ENCODE measurements around the gene PLAAT3.
A peak's percentile ranks its signal among the peaks of the same experiment; 100 is the strongest.
"Not testable (repeated sequence)": the region's sequence is repeated elsewhere in the genome, so short reads cannot be mapped to it uniquely, and the experiment has no call there.

Gene PLAAT3

DNA sequence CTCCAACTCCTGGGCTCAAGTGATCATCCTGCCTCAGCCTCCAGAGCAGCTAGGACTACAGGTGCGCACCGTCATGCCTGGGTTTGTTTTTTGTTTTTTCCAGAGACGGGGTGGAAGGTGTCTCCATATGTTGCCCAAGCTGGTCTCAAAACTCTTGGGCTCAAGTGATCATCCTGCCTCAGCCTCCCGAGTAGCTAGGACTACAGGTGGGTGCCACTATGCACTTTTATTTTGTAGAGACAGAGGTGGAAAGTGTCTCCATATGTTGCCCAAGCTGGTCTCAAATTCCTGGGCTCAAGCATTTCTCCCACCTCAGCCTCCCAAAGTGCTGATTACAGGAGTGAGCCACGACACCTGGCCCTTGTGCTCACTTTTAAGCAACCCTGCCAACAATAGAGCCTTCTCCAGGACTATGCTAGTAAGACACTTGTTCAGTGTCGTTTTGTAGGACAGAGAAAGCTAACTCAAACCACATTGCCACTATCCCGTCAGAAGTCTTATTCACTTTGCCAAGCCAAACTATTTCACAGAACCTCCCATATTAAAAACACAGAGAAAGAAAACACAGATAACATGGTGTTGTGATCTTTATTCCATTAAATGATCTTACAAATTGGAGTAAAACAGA is 9.4 kb upstream of the PLAAT3 start:
- H3K9me3 ChIP-seq (ENCODE audit: control insufficient read depth, low read length): no peaks in the 10 kb centered on the region
- 85 to 90% methylated on average over 7 of the region's 7 CpGs for WGBS, 2 experiments
- peaks cover under 1% of the 10 kb centered on the region for H3K36me3 ChIP-seq (ENCODE audit: control insufficient read depth, insufficient read depth, low read length)
- no peaks in the 10 kb centered on the region for H3K4me1 ChIP-seq (ENCODE audit: control insufficient read depth, insufficient read depth, low read length)
- H3K27me3 ChIP-seq (ENCODE audit: control insufficient read depth, insufficient read depth, low read length, poor library complexity, severe bottlenecking): no peaks in the 10 kb centered on the region
- no peak overlapping the region for H3K27ac ChIP-seq (ENCODE audit: insufficient read depth, low read depth, low read length, poor library complexity, severe bottlenecking)
- no peak overlapping the region for H3K4me3 ChIP-seq (ENCODE audit: insufficient read depth, low read depth, low read length)

DNA sequence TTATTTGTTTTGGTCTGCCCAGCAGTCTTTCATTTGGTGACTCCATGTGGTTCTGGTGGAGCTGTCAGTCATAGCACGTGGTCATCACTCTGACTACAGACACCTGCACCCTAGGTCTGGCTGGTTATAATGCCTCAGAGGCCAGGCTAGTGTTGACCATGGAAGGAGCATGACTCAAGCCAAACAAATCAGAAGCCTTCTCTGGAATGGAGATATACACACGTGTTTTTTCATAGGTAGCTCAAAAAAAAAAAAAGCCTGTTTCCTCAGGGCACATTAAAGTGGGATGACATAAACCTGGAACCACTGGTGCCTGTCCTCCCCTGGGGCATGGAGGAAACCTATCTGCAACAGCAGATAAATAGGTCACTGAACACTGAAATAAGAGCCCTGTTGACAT is 8.1 kb upstream of the PLAAT3 start:
- Histone ChIP-seq H3K4me1 (ENCODE audit: control insufficient read depth, insufficient read depth, low read length) (no peaks in the 10 kb centered on the region), H3K27me3 (ENCODE audit: control insufficient read depth, insufficient read depth, low read length, poor library complexity, severe bottlenecking) (no peaks in the 10 kb centered on the region), H3K27ac (ENCODE audit: insufficient read depth, low read depth, low read length, poor library complexity, severe bottlenecking) (no peak overlapping the region), H3K9me3 (ENCODE audit: control insufficient read depth, low read length) (no peaks in the 10 kb centered on the region), H3K36me3 (ENCODE audit: control insufficient read depth, insufficient read depth, low read length) (no peaks in the 10 kb centered on the region), H3K4me3 (ENCODE audit: insufficient read depth, low read depth, low read length) (no peak overlapping the region)
- 91 to 92% methylated on average over 2 of the region's 2 CpGs for WGBS, 2 experiments

DNA sequence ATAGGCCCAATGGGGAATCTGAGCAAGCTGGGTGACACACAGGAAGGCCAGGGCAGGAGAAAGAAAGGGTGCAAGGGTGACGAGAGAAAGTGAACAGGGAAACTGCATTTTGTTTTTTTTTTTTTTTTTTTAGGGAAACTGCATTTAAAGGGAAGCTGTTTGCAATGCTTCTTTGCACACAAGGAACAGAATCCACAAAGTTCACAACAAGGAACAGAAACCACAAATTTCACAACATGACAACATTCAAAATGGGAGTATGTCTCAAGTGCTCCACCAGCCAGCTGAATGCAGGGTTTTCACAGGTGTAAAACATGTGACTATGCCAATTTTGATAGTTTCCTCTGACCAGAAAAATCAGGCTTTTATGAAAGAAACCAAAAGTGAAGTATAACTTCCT is 6.8 kb upstream of the PLAAT3 start:
- no peaks in the 10 kb centered on the region for H3K27me3 ChIP-seq (ENCODE audit: control insufficient read depth, insufficient read depth, low read length, poor library complexity, severe bottlenecking)
- H3K27ac ChIP-seq (ENCODE audit: insufficient read depth, low read depth, low read length, poor library complexity, severe bottlenecking): no peak overlapping the region
- no peaks in the 10 kb centered on the region for H3K9me3 ChIP-seq (ENCODE audit: control insufficient read depth, low read length)
- 71 to 86% methylated on average over 1 of the region's 1 CpG for WGBS, 2 experiments
- H3K36me3 ChIP-seq (ENCODE audit: control insufficient read depth, insufficient read depth, low read length): no peaks in the 10 kb centered on the region
- no peak overlapping the region for H3K4me3 ChIP-seq (ENCODE audit: insufficient read depth, low read depth, low read length)
- no peaks in the 10 kb centered on the region for H3K4me1 ChIP-seq (ENCODE audit: control insufficient read depth, insufficient read depth, low read length)

DNA sequence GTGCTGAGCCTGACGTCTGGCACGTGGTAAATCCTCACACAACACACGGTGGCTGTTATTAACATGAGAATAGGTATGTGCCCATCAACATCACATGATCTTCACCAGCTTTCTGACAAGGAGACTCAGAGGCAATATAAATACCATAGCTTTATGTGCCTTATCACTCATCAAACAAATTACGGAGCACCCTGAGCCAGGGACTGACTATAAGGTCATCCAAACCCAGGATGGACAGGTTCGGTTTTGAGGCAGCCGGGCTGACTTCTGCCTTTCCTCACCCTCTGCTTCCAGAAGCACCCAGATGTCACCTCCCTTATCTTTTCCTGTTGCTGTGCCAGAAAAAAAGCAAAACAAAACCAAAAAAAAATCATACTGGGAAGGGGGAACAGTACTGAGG is 5.7 kb upstream of the PLAAT3 start:
- Histone ChIP-seq H3K36me3 (ENCODE audit: control insufficient read depth, insufficient read depth, low read length) (no peaks in the 10 kb centered on the region), H3K4me3 (ENCODE audit: insufficient read depth, low read depth, low read length) (no peak overlapping the region), H3K9me3 (ENCODE audit: control insufficient read depth, low read length) (no peaks in the 10 kb centered on the region), H3K27me3 (ENCODE audit: control insufficient read depth, insufficient read depth, low read length, poor library complexity, severe bottlenecking) (peaks cover 8% of the 10 kb centered on the region), H3K4me1 (ENCODE audit: control insufficient read depth, insufficient read depth, low read length) (no peaks in the 10 kb centered on the region), H3K27ac (ENCODE audit: insufficient read depth, low read depth, low read length, poor library complexity, severe bottlenecking) (no peak overlapping the region)
- 74 to 86% methylated on average over 6 of the region's 6 CpGs for WGBS, 2 experiments

DNA sequence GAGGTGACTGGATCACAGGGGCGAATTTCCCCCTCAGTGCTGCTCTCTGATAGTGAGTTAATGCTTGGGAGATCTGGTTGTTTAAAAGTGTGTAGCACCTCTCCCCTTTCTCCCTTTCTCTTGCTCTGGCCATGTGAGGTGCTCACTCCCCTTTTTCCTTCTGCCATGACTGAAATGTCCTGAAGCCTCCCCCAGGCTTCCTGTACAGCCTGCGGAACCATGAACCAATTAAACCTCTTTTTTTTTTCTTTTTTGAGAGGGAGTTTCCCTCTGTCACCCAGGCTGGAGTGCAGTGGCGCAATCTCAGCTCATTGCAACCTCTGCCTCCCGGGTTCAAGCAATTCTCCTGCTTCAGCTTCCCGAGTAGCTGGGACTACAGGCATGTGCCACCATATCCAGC is 3.5 kb upstream of the PLAAT3 start:
- H3K36me3 ChIP-seq (ENCODE audit: control insufficient read depth, insufficient read depth, low read length); H3K9me3 ChIP-seq (ENCODE audit: control insufficient read depth, low read length); H3K27ac ChIP-seq (ENCODE audit: insufficient read depth, low read depth, low read length, poor library complexity, severe bottlenecking); H3K4me1 ChIP-seq (ENCODE audit: control insufficient read depth, insufficient read depth, low read length); H3K4me3 ChIP-seq (ENCODE audit: insufficient read depth, low read depth, low read length): not testable (repeated sequence)
- H3K27me3 ChIP-seq (ENCODE audit: control insufficient read depth, insufficient read depth, low read length, poor library complexity, severe bottlenecking): peaks cover 28% of the 10 kb centered on the region
- 85 to 92% methylated on average over 5 of the region's 5 CpGs for WGBS, 2 experiments

DNA sequence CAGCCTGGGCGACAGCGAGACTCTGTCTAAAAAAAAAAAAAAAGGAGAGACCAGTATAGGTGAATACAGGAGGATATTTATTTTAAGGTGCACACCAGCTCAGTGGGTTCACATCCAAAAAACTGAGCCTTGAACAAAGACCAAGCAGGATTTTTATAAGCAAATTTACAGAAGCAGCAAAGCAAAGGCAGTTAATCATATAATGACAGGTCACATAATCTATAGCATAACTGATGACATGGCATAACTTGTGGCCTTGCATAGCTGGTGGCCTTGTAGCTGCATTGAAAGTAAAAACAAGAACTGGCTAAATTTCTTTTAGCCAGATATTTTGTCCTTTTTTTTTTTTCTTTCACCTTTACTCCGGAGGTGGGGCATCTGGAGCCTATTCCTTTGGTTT is 2.7 kb upstream of the PLAAT3 start:
- Histone ChIP-seq H3K27me3 (ENCODE audit: control insufficient read depth, insufficient read depth, low read length, poor library complexity, severe bottlenecking) (peaks cover 36% of the 10 kb centered on the region), H3K4me1 (ENCODE audit: control insufficient read depth, insufficient read depth, low read length) (no peaks in the 10 kb centered on the region), H3K9me3 (ENCODE audit: control insufficient read depth, low read length) (no peaks in the 10 kb centered on the region), H3K27ac (ENCODE audit: insufficient read depth, low read depth, low read length, poor library complexity, severe bottlenecking) (no peak overlapping the region), H3K36me3 (ENCODE audit: control insufficient read depth, insufficient read depth, low read length) (no peaks in the 10 kb centered on the region), H3K4me3 (ENCODE audit: insufficient read depth, low read depth, low read length) (no peak overlapping the region)
- 90 to 97% methylated on average over 3 of the region's 3 CpGs for WGBS, 2 experiments

DNA sequence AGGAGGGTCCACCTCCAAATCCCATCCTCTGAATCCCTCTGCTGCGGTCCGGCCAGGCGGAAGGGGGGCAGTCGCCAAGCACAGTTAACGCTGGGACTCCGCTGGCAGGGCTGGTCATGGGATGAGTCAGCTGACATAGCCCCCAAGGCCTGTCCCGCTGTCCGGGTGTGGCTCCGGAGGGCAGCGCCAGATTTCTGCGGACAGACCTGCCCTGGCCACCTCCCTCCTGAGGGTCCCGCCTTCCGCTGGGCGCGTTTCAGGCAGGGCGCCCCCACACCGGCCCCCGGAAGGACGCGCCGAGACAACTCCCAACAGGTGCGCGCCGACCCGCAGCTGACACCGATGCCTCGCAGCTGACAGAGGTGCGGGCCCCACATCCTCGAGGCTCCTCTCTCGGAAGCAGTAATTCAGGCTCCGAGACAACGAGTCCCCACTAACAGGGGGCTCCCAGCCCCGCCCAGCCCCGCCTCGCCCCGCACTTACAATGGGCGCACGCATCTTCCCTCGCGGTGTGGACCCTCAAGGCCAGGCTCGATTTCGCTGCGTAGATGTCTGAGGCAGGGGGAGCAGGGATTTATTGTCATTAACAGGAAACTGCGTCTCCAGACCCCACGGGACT is 607 bp downstream of the PLAAT3 start:
- Histone ChIP-seq H3K27me3 (ENCODE audit: control insufficient read depth, insufficient read depth, low read length, poor library complexity, severe bottlenecking) (peaks cover 69% of the 10 kb centered on the region), H3K9me3 (ENCODE audit: control insufficient read depth, low read length) (no peaks in the 10 kb centered on the region), H3K4me1 (ENCODE audit: control insufficient read depth, insufficient read depth, low read length) (peaks cover 6% of the 10 kb centered on the region), H3K36me3 (ENCODE audit: control insufficient read depth, insufficient read depth, low read length) (no peaks in the 10 kb centered on the region), H3K27ac (ENCODE audit: insufficient read depth, low read depth, low read length, poor library complexity, severe bottlenecking) (no peak overlapping the region), H3K4me3 (ENCODE audit: insufficient read depth, low read depth, low read length) (peak overlapping the region; percentile 45)
- 0 to 1% methylated on average over 45 of the region's 45 CpGs for WGBS, 2 experiments

DNA sequence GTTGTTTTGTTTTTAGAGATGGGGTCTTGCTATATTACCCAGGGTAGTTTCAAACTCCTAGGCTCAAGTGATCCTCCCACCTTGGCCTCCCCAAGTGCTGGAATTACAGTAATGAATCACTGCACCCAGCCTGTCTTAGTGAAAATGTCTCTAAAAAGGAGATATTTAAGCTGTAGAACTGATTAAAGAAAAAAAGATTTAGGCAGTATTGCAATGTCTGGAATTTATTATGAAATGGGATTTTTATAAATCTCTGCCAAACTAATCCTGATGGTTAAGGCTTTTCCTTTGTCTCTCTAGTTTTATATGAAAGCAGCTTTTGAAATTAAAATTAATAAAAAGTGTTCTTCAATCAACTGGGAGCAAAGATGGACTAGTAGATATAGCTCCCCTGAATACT is 2.1 kb downstream of the PLAAT3 start:
- H3K9me3 ChIP-seq (ENCODE audit: control insufficient read depth, low read length): no peaks in the 10 kb centered on the region
- peaks cover 75% of the 10 kb centered on the region for H3K27me3 ChIP-seq (ENCODE audit: control insufficient read depth, insufficient read depth, low read length, poor library complexity, severe bottlenecking)
- H3K4me1 ChIP-seq (ENCODE audit: control insufficient read depth, insufficient read depth, low read length): peaks cover 6% of the 10 kb centered on the region
- no peaks in the 10 kb centered on the region for H3K36me3 ChIP-seq (ENCODE audit: control insufficient read depth, insufficient read depth, low read length)
- H3K4me3 ChIP-seq (ENCODE audit: insufficient read depth, low read depth, low read length): no peak overlapping the region
- no peak overlapping the region for H3K27ac ChIP-seq (ENCODE audit: insufficient read depth, low read depth, low read length, poor library complexity, severe bottlenecking)

DNA sequence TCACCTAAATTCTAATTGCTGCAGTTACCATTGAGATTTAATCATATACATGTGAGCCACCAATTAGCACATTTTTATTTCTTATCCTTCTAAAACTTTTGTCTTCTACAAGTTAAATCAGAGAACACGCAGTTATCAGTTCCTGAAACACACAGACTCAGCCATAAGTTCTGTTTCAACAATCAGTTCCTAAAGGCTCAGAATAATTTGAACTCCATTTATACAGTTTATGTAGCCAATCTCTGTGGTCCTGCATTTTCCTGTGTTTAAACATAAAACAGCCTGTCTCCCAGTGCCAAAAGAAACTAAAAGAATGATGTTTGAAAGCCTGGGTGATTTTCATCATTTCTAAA is 2.9 kb downstream of the PLAAT3 start:
- WGBS, 2 experiments: 59 to 64% methylated on average over 1 of the region's 1 CpG

DNA sequence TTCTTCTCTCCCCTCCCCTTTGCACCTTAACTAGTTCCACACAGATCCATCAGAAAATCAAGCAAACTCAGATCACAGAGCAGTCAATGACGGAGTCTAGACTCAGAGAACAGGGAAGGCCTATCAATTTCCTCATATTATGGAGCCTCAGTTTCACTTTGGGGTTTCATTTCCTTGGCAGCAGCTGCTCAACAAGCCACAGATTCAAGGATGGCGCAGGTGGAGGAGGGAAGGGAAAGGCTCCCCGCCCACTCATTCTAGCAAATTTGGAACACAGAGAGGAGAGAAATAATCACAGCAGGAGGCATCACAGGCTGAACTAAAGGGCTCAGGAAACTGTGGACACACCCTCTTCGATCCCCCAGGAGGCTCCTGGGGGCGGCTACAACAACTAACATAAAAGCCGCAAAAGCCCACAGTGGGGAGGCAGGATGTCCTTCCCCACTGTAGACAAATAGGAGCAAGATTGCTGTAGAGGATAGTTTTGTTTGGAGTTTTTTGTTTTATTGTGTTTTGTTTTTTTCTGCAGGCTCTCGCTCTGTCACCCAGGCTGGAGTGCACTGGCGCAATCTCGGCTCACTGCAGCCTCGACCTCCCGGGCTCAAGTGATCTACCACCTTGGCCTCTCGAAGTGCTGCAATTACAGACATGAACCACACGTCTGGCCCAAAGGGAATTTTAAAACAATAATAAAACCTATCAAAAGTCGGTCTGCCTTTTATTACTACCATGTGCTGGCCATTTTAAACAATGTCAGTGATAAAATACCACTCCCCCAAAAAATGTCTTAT is 3.4 kb downstream of the PLAAT3 start:
- Histone ChIP-seq H3K4me1 (ENCODE audit: control insufficient read depth, insufficient read depth, low read length) (peaks cover 6% of the 10 kb centered on the region), H3K27ac (ENCODE audit: insufficient read depth, low read depth, low read length, poor library complexity, severe bottlenecking) (no peak overlapping the region), H3K27me3 (ENCODE audit: control insufficient read depth, insufficient read depth, low read length, poor library complexity, severe bottlenecking) (peaks cover 73% of the 10 kb centered on the region), H3K4me3 (ENCODE audit: insufficient read depth, low read depth, low read length) (no peak overlapping the region), H3K36me3 (ENCODE audit: control insufficient read depth, insufficient read depth, low read length) (no peaks in the 10 kb centered on the region), H3K9me3 (ENCODE audit: control insufficient read depth, low read length) (no peaks in the 10 kb centered on the region)
- WGBS, 2 experiments: 9 to 13% methylated on average over 14 of the region's 14 CpGs

More for the DNA sequence above, 2.9 kb downstream of the PLAAT3 start:
- Histone ChIP-seq H3K27ac (ENCODE audit: insufficient read depth, low read depth, low read length, poor library complexity, severe bottlenecking) (no peak overlapping the region), H3K9me3 (ENCODE audit: control insufficient read depth, low read length) (no peaks in the 10 kb centered on the region), H3K36me3 (ENCODE audit: control insufficient read depth, insufficient read depth, low read length) (no peaks in the 10 kb centered on the region), H3K27me3 (ENCODE audit: control insufficient read depth, insufficient read depth, low read length, poor library complexity, severe bottlenecking) (peaks cover 75% of the 10 kb centered on the region), H3K4me1 (ENCODE audit: control insufficient read depth, insufficient read depth, low read length) (peaks cover 6% of the 10 kb centered on the region), H3K4me3 (ENCODE audit: insufficient read depth, low read depth, low read length) (no peak overlapping the region)
